Peyer's patch (tissue), 4 donors: ENCODE measurements around the gene SIGLEC15. TPM values are rescaled to one million over a fixed set of nuclear protein-coding genes. Genes with fewer than 3 reads are reported as not detected.
A peak's percentile ranks its signal among the peaks of the same experiment; 100 is the strongest.

ENCODE experiments used
- DNase-seq, 3 donors: peaks; one replicate each; pipeline ENCODE4 v3.0.0-alpha.2; 2017 to 2019
- H3K27ac ChIP-seq, 4 donors: fragments of 200-600 bp; sonication (generic); one replicate each; pipeline ENCODE4 v1.5.1; 2016 to 2019
- H3K27me3 ChIP-seq, 2 donors: fragments of 200-600 bp; sonication (generic); one replicate each; pipeline ENCODE4 v1.5.1; 2019
- H3K36me3 ChIP-seq, 3 donors: fragments of 200-600 bp; sonication (generic); one replicate each; pipeline ENCODE4 v1.5.1; 2016 to 2019
- H3K4me1 ChIP-seq, 4 donors: fragments of 200-600 bp; sonication (generic); one replicate each; pipeline ENCODE4 v1.5.1; 2016 to 2019
- H3K4me3 ChIP-seq, 4 donors: fragments of 200-600 bp; sonication (generic); 1 replicate in 3 of 4; 2 replicates in 1 of 4; pipeline ENCODE4 v1.5.1; 2016 to 2019; ENCODE audit warnings: mild to moderate bottlenecking in 1 of 4
- H3K9me3 ChIP-seq, 4 donors: fragments of 200-600 bp; sonication (generic); one replicate each; pipeline ENCODE4 v1.5.1; 2016 to 2019; ENCODE audit warnings: mild to moderate bottlenecking in 1 of 4
- POLR2A ChIP-seq, 2 donors: fragments of 450-650 bp; IDR thresholded peaks; one replicate each; pipeline ENCODE4 v1.5.1; 2017; ENCODE audit warnings: antibody characterized with exemption in 2 of 2, mild to moderate bottlenecking in 2 of 2, moderate library complexity in 2 of 2
- total RNA-seq, 4 donors: library from RNA; depleted of rRNA; stranded (reverse); fragments of >200 nt; gene quantifications; one replicate each; pipeline ENCODE4 v1.1.0, GENCODE V29; 2016
- TF ChIP-seq, protein P1 (sequence below), 6 experiments: fragments of 450-650 bp in 4 of 6; fragments of 200-600 bp in 2 of 6; sonication (generic) in 1 of 6; IDR thresholded peaks; one replicate each; pipeline ENCODE4 v1.5.1; 2017 to 2019; ENCODE audit warnings: antibody characterized with exemption in 6 of 6, mild to moderate bottlenecking in 3 of 6, moderate library complexity in 1 of 6

SIGLEC15 gene
- total RNA-seq, 4 donors from 2014 or later, result 0.47 TPM; not detected in 3

DNA sequence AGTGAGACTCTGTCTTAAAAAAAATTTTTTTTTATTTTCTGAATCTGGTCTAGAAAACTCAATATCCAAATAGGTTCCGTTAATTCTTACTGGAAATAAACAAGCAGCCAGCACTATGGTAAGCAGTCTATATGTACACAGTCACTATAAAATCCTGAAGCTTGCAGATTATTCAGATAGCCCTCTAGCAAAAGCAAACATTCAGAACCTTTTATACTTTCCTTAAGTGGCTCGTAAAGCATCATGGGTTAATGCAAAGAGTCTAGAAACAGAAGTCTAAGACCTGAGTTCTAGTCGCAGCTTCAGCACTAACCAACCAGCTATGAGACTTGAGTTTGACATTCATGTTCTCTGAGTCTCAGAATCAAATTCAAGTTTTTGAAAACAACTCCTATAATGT, 51.9 kb downstream of the SIGLEC15 start:
- Histone ChIP-seq H3K4me1 (peaks cover 0 to 4% (median 2%) of the 10 kb centered on the region in 4 donors), H3K36me3 (peaks cover 0 to 64% (median 0%) of the 10 kb centered on the region in 3 donors), H3K4me3 (no peak overlapping the region), H3K9me3 (no peaks in the 10 kb centered on the region), H3K27me3 (no peaks in the 10 kb centered on the region), H3K27ac (no peak overlapping the region)
- no peak for TF ChIP-seq POLR2A (IDR thresholded peaks at IDR 0.05)
- TF ChIP-seq, protein P1, sequence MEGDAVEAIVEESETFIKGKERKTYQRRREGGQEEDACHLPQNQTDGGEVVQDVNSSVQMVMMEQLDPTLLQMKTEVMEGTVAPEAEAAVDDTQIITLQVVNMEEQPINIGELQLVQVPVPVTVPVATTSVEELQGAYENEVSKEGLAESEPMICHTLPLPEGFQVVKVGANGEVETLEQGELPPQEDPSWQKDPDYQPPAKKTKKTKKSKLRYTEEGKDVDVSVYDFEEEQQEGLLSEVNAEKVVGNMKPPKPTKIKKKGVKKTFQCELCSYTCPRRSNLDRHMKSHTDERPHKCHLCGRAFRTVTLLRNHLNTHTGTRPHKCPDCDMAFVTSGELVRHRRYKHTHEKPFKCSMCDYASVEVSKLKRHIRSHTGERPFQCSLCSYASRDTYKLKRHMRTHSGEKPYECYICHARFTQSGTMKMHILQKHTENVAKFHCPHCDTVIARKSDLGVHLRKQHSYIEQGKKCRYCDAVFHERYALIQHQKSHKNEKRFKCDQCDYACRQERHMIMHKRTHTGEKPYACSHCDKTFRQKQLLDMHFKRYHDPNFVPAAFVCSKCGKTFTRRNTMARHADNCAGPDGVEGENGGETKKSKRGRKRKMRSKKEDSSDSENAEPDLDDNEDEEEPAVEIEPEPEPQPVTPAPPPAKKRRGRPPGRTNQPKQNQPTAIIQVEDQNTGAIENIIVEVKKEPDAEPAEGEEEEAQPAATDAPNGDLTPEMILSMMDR (IDR thresholded peaks at IDR 0.05), result no peak
- no peak for DNase-seq

DNA sequence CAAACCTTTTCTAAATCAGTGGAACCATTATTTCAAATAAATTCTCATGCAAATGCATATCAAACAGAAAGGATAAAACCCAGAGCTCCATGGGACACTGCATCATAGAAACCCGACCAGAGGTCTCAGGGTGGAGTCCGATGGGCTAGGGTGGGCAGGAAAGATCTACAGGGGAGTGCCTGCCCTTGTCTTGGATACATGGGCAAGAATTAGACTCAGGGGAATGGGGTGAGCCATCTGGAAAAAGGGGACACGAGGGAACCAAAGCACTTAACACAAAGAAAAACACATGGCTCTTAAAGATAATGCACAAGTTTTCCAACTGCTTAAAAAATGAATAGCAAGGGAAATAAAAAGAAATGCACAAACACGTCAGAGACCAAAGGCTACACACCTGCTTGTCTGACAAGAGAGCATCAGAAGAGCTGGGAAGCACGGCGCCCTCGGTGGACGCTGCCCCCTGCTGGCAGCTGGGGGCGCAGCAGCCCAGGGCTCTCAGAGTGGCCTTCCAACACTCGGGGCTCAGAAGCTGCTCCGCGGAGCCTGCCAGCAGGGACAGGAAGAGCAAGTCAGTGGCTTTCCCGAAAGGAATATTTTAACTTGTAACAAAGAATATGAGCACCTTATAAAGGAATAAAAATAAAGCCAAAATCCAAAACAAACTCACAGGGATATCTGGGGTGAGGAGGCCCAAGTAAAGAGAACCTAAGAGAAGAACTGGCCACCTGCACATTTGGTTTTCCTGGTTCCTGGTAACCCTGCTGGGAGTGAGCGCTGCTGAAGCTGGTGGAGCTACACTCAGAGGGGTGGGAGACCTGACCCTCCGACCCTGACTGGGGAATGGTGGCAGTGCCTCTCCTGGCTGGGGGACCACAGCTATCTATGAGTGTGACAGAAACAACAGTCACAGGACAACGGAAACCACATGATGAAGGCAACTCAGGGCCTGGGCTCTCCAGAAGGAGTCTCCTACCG, 54.5 kb downstream of the SIGLEC15 start:
- peaks cover 0 to 4% (median 2%) of the 10 kb centered on the region in 4 donors for H3K4me1 ChIP-seq
- H3K4me3 ChIP-seq, result no peak overlapping the region
- H3K27ac ChIP-seq, result no peak overlapping the region
- TF ChIP-seq POLR2A (IDR thresholded peaks at IDR 0.05), result peak in 1 of 2 donors; percentile 13
- TF ChIP-seq, protein P1 (IDR thresholded peaks at IDR 0.05), result peak; percentile 89 to 99 (median 94)
- peaks cover 0 to 58% (median 0%) of the 10 kb centered on the region in 3 donors for H3K36me3 ChIP-seq
- peak; percentile 56 to 81 (median 78) for DNase-seq
- H3K9me3 ChIP-seq, result no peaks in the 10 kb centered on the region
- no peaks in the 10 kb centered on the region for H3K27me3 ChIP-seq

DNA sequence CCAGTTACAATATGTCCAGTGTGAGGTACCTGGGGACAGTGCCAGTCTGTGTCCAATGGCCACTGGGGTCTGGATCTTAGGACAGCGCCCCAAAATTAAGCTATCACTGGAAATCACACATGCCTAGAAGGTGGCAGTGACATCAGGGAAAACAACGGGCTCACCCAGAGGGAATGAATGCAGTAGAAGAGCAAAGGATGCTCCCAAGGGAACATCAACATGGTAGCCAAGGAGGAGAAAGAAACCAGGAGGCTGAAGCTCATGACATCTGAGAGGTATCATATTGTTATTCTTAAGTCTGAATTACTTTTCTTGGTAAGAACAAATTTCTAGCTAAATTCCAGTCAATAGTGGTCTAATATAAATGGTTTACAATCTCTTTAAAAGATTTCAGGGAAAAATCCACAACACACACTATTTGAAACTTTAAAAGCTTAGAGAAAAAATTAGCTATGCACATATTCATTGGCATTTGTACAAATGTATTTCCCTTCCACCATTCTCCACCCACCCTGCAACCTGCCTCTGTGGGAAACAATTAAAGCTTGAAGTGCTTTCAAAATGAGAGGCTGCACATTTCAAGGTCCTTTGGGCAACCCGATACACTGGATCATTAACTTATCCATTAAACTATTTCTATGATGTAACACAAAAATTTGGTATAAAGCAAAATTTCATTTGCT, 55.5 kb downstream of the SIGLEC15 start:
- Histone ChIP-seq H3K27ac (no peak overlapping the region), H3K9me3 (no peaks in the 10 kb centered on the region), H3K4me3 (no peak overlapping the region), H3K36me3 (peaks cover 0 to 50% (median 0%) of the 10 kb centered on the region in 3 donors), H3K4me1 (peaks cover 0 to 4% (median 0%) of the 10 kb centered on the region in 4 donors), H3K27me3 (no peaks in the 10 kb centered on the region)
- DNase-seq, result no peak
- TF ChIP-seq, protein P1 (IDR thresholded peaks at IDR 0.05), result no peak
- no peak for TF ChIP-seq POLR2A (IDR thresholded peaks at IDR 0.05)

DNA sequence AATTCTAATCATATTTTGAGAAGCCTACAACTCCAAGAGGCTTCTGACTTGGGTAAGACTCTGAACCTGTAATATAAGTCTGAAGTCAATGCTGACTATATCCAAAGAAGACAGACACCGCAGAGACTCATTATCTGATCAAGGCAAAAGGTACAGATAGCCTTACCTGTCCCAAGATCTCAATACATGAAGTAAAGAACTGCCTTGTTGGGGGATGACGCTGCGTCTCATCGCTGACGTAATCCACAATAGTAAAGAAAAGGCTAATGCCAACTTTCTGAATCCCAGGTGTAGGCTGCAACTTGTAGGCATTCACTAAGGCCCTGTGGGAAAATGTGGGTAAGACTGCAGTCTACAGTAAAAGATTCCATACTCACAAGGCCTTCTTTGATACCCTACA, 62.1 kb downstream of the SIGLEC15 start:
- Histone ChIP-seq H3K4me3 (no peak overlapping the region), H3K4me1 (no peaks in the 10 kb centered on the region), H3K27ac (no peak overlapping the region), H3K9me3 (no peaks in the 10 kb centered on the region), H3K27me3 (no peaks in the 10 kb centered on the region), H3K36me3 (peaks cover 0 to 55% (median 0%) of the 10 kb centered on the region in 3 donors)
- TF ChIP-seq, protein P1 (IDR thresholded peaks at IDR 0.05), result no peak
- TF ChIP-seq POLR2A (IDR thresholded peaks at IDR 0.05), result no peak
- no peak for DNase-seq

DNA sequence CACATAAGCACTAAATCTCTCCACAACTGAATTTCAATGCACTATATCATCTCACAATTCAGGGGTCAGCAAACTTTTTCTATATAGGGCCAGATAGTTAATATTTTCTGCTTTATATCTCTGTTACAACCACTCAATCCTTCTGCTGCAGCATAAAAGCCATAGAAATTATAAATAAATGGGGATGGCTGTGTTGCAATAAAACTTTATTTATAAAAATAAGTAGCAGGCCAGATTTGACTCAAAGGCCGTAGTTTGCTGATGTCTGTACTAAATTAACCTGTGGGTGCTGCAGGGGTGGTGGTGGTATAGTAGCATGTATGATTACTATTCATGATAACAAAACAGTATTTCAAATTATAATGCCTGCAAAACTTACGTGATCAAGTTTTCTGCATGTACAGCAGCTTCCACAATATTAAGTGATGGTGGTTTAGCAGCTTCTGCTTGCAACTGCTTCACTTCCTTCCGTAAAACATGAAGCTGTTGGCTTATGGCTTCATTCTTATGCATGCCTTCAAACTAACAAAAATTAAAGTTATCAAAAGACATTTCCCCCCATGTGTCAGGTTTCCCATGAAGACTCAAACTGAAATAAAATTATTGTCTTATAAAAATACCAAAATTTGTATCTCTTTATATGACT, 64.1 kb downstream of the SIGLEC15 start:
- H3K27me3 ChIP-seq, result no peaks in the 10 kb centered on the region
- DNase-seq, result no peak
- H3K4me1 ChIP-seq, result no peaks in the 10 kb centered on the region
- peaks cover 0 to 44% (median 0%) of the 10 kb centered on the region in 3 donors for H3K36me3 ChIP-seq
- no peak overlapping the region for H3K4me3 ChIP-seq
- TF ChIP-seq POLR2A (IDR thresholded peaks at IDR 0.05), result no peak
- TF ChIP-seq, protein P1 (IDR thresholded peaks at IDR 0.05), result no peak
- H3K9me3 ChIP-seq, result no peaks in the 10 kb centered on the region
- H3K27ac ChIP-seq, result no peak overlapping the region
